ENCODE results near the gene MAST4.
A peak's percentile ranks its signal among the peaks of the same experiment; 100 is the strongest.

Gene MAST4

GRCh38 chr5:66881480-66882161 is 285.4 kb downstream of the MAST4 start:
- DNase-seq: no peak

GRCh38 chr5:66882606-66883227 is 286.5 kb downstream of the MAST4 start:
- DNase-seq: no peak

DNA sequence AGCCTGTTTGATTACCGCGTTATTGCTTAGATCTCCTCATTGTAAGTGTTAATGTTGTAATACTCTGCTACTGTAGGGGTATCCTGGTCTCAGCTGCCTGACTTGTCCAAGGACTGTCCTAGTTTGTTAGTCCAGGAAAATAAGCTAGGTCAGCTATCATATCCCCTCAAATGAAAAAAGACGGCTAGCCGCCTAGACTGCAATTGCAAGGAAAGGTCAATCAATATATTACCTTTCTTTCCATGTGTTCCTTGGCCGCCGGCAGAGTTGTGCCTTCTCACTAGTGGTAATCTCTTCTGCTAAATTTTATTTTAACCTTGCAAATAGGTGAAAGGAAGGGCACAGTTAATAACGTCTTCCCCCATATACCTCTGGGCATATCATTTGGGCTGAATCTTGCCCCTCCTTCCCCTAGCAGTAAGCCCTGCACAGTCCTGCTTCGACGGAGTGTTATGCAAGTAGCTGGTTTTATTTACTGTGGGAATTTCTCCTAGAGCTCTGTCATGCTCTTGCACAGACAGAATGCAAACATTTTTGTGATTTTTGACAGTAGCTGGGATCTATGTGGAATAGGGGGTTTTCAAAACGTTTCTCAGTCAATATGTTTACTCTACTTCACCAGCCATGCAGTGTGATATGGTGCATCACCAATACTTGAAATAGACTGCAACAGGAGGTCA is 288.5 kb downstream of the MAST4 start:
- DNase-seq: no peak

GRCh38 chr5:66886941-66887340 is 290.7 kb downstream of the MAST4 start:
- no peak for DNase-seq

- DNase-seq: no peak
Observed at GRCh38 chr5:66888613-66889012, 292.4 kb downstream of the MAST4 start.

DNA sequence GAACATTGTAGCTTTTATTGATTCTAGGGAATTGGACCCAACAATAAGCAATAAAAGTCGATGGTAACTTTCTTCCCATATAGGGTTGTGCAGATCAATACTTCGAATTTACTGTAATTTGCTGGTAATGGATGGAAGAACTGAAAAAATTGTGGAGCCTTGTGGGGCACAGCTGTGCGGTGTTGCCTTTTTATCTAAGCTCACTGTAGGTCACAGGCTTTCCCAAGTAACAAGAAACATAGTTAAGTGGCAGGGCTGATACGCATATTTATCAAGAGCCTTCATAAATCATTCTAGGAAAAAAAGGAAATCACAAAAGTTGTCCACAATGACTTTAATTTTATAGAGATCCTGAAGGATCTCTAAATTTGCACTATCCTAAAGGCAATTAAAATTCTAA is 292.9 kb downstream of the MAST4 start:
- DNase-seq: no peak

GRCh38 chr5:66889524-66889923 is 293.3 kb downstream of the MAST4 start:
- DNase-seq: no peak

- DNase-seq: peak; percentile 68
Observed at GRCh38 chr5:66891184-66891925, 295.2 kb downstream of the MAST4 start.

DNA sequence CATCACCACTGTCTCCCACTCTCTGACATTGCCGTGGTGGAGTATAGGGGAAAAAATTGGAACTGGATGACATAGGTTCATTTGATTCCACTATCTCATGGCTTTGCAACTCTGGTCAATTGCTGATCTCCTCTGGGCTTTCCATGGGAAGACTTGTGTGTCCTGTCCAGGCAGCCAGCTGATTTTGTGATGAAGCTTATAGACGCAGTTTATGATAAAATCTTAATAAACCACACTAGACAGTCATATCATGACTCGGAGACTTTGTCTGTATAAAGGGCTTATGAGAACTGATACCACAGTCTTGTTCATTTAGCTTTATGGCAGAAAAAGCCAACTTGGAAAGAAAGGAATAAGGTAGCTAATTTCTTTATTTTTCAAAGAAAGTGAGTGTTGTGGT is 296.5 kb downstream of the MAST4 start:
- no peak for DNase-seq

DNA sequence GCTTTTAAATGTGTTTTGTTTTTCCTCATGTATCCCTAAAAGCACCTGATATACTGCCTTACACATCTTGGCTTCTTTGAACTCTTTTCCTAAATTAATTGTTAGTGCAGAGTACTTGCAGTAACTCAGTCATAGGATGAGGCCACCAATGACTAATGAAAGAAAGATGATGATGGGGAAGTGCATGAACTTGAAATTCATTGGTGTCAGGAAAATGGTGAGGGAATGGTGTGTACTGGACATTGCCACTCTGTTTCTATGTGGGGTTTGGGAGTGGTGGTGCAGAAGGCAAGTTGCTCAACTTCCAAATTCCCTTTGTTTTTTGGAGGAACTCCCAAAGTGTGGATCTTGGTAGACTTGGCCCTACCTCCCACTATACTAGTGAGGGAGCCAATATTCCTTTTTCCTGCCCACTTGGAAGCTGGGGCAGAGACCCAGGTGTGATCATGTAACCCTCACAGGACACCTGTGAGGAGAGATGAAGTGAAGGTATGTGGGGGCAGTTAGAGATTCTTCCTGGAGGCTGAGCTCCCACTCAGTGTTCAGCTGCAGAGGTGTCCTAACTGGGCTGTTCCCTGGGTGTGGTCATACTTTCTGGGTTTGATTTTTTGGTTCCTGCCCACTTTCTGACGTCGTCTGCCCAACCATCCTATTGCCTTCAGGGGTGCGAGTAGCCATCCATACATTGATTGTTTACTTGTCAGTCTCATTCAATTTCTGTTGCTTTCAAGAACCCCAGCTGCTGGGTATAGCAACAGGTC is 298.5 kb downstream of the MAST4 start:
- DNase-seq: no peak

DNA sequence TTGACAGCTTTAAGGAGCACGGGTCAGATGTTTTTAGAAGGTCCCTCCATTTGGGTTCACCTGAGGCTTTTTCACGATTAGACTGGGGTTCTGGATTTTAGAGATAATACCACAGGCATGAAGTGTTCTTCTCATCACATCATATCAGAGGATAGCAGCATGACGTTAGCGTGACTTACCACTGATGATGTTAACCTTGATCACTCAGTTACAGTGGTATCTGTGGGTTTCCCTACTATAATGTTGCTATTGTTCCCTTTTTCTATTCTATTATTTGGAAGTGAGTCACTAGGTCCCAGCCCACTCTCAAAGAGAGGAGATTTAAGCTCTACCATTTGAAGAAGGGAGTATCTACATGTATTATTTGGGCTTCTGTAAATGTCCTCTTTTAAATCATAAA is 300.0 kb downstream of the MAST4 start:
- no peak for DNase-seq

DNA sequence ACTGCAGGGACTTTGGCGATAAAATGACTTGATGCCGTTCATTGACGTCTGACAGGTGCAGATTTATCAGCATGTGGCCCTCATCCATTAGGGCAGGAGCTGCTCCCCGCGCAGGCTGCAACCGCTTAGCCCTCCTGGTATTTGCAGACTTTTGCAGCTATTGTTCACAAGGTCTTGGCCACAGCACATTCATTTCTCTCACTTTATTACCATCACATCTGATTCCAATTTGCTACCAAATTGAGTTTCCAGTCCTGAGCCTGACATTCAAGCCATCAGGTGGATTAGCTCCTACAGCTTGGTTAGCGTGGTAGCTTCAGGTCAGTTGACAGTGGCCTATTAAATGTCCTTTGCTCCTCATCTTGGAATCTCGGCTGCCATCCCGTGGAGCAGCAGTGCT is 301.2 kb downstream of the MAST4 start:
- peak; percentile 77 for DNase-seq

DNA sequence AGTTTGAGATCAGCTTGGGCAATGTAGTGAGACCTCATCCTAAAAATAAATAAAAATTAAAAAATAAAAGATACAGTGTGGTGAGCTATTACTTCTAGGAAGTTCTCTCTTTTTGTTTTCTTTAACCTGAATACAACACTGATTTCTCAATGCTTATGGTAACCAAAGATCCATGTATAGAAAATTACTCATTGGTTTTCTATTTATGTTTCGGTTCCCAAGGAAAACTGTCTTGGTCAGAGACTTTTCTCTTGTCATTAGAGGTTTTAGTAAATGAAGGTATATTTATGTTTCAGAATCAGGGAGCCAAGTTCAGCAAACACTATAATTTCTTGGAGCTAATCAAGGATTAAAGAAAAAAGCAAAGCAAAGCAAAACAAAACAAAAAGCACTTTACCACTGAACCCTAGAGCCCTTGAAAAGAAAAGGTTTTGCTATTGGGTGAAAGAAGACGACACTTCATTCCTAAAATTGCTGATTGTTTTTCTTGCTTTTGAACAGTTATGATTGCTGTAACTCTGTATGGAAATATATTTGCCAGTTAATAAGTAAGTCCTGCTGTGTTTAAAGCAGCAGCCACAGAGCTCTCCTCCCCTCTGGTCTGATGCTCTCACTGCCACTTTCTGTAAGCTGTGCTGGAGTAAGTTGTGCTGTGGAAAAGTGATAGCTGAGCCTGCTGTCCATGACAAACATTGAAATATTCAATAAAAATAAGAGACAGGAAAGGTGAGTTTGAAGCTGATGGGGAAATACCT is 302.2 kb downstream of the MAST4 start:
- peak; percentile 47 for DNase-seq

- no peak for DNase-seq
Observed at GRCh38 chr5:66903218-66903617, 307.0 kb downstream of the MAST4 start.

DNA sequence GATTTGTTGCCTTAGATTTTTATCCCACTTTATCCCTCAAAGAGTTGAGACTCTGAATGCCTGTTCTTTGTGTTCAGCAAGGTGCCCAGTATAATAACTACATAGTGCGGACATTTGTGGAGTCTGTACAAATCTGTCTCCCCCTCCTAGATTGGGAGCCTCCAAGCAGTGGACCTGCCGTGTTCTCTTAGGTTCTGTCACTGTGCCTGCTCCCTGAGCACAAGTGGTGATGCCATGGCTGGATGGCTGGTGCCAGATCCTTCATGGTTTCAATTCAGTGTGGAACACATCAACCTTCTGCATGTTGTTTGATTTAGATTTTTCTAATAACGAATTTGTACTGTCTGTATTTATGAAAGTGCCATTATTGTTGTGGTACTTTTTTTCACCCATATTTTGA is 307.5 kb downstream of the MAST4 start:
- peak; percentile 42 for DNase-seq

GRCh38 chr5:66904189-66904588 is 308.0 kb downstream of the MAST4 start:
- DNase-seq: peak; percentile 94

DNA sequence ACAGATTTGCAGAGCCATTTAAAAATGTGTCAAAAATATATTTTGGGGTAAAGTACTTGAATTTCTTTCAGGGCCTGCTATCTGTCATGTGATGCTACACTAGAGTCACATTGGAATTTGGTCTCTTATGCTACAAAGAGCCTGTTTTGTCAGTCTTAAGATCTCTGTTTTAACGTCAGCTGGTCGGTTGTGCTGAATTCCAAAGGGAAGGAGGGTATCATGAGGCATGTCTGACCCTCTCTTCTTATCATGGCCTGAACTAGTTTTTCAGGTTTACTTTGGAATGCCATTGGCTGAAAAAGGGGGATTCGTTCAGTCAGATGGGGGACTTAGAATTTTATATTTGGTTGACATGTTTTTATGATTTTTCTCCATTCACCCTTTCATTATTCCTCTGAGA is 309.8 kb downstream of the MAST4 start:
- DNase-seq: no peak

DNA sequence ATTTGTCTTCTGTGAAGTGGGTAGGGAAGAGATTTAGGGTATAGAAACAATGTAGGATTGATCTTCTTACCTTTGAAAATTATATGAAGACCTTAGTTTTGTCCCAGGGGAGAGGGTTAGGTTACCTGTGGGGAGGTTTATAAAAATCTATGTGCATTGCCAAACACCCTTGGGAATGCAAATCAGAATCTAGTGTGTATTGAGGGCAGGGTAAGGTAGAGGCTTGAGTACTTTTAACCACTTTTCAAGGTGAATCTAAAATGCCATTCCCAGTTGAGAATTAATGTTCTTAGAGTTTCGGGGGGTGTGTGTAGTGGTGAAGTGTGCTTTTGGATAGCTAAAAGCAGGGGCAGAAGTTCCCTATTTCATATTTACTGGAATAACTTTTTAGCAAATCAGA is 312.0 kb downstream of the MAST4 start:
- no peak for DNase-seq

GRCh38 chr5:66909364-66909763 is 313.2 kb downstream of the MAST4 start:
- no peak for DNase-seq

- DNase-seq: no peak
Observed at GRCh38 chr5:66912787-66913186, 316.6 kb downstream of the MAST4 start.

- no peak for DNase-seq
Observed at GRCh38 chr5:66915531-66915930, 319.3 kb downstream of the MAST4 start.

DNA sequence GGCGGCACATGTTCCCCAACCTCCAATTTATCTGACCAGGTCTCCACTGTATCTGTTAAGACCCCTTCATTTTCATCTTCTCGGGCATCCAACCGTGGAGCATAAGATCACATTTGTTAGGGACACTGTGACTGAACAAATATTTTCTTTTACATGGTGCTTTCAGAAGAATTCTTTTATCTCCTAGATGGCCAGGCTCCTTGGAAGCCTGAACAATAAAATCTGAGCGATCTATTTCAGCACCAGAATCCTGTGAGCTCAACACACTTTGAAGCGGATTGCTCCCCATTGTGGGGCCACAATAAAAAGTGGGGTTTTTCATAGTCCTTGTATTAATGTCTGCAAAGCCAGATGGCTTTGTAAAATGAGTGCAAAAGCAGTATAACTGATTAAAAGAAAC is 326.7 kb downstream of the MAST4 start:
- no peak for DNase-seq
